HG02798 (cell line): Measurements from ENCODE around the gene CDH4.

ENCODE experiments used
- ATAC-seq: cut with Tn5 transposase; IDR thresholded peaks from one replicate; pipeline ENCODE4 v1.9.1; 2021; ENCODE audit warnings: mild to moderate bottlenecking; ENCODE audit not compliant: unreplicated experiment, poor library complexity

The CDH4 gene

DNA sequence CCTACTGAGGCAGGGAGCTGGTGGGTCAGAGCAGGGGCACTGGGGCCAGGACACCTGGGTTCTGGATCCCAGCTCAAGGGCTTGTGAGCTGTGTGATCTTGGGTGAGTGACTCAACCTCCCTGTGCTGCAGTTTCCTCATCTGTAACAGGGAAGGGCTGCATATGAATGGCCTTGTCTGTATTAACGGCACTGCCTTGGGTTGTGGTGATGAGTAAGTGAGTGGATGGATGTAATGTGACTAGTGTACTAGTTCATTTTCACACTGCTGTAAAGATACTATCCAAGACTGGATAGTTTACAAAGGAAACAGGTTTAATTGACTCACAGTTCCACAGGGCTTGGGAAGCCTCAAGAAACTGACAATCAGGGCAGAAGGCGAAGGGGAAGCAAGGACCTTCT lies 580.1 kb downstream of the CDH4 start:
- ATAC-seq, result no peak

DNA sequence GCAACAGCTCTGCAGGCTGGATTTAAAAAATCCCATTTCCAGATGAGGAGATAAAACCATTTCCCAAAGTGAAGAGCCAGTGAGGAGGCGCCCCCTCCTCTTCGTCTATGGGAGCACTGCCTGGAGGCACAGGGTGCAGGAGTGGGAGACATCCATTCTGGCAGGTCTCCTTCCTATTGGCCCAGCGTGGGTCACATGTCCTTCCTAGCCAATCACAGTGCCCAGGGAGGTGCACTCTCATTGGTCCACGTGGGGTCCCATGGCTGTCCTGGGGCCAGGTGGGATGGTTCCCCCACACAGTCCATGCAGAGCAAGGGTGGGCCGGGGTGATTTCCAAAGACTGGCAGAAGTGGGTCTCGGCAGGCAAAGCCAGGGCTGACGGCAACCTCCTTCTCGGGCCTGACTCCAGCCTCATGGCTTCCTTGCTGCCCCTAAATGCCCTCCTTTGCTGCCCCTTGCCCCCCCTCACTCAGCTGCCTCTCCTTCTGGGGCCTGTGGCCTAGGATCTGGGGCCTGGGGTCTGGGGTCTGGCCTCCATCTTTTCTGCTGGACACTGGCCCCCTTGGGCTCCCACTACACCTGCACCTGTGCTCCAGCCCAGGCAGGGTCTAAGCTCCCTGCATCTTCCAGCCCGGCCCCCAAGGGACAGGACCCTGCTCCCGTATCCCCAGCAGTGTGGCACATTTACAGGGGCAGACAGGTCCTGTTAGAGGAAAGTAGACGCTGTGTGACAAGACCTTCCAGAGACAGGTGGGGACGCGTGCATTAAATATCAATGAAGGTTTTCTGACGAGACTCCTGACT lies 581.9 kb downstream of the CDH4 start:
- ATAC-seq, result no peak

DNA sequence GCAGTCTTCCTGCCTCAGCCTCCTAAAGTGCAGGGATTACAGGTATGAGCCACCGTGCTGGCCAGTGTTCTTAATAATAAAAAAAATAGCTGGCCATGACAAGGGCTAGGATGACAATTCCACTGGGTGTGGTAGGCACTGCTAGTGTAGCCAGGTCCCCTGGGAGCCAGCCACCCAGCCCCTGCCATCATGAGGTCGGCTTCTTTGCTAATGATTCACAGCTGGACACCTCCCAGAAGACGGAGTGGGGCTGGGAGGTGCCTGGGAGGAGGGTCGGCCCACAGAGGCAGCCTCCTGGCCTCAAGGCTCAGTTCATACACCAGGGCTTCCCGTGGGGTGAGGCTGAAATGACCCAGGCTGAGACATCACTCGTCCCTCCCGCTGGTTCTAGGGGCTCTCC lies 583.2 kb downstream of the CDH4 start:
- ATAC-seq, result no peak

DNA sequence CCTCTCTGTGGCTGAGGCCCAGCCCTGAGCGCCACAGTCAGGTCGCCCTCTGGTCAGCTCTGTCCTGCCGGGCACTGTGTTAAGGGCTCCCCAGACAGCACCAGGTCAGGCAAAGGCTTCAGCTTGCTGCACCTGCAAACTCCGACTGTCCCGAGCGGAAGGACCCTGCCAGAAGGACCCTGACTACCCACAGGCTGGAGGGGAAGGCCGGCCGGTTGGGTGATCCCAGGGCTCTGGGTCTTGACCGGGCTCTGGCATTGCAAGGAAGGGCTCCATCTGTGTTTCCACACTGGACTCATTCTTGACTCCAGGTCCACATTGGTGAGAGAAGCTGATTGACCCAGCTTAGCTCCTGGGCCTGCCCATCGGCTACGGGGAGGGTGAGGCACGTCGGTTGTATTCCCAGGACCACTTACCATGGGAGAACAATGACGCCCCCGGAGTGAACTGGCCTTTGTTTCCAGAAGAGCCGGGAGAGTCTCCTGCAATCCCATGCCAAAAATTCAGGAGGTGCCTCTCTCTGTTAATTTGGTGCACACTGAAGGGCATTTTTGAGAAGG lies 583.8 kb downstream of the CDH4 start:
- no peak for ATAC-seq

DNA sequence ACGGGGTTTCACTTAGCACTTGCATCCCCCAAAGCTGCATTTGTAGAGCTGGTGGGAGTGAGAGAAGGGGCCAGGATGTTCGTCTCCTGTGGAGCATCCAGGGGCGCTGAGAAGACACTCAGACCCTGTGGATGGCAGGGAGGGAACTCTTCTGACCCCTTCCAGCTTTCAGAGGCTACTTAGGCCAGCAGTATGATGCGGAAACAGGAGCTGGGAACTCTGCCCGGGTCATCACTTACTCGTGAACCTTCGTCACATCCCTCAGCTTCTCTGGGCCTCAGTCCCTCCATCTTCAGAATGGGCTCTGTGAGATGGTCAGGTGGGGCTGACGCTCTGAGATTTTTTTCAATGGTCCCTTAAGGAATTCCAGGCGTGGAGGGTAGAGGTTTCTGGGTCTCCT lies 585.1 kb downstream of the CDH4 start:
- ATAC-seq, result no peak

DNA sequence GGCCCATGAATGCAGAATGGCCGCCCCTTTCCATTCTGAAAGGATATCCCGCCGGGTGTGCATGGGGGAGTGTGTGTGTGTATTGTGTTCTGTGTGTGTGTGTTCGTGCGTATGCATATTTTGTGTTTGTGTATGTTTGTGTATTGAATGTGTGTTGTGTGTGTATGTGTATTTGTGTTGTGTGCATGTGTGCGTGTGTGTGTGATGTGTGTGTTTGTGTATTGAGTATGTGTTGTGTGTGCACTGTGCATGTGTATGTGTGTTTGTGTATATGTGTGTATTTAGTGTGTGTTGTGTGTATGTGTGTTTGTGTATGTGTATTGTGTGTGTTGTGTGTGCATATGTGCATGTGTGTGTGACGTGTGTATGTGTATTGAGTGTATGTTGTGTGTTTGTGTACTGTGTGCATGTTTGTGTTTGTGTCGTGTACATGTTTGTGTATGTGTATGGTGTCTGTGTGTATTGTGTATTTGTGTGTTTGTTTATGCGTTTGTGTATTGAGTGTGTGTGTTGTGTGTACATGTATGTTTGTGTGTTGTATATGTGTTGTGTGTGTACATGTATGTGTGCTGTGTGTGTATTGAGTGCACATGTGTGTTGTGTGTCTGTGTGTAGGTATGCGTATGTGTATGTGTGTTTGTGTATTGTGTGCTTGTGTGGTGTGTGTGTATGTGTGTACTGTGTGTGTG lies 587.3 kb downstream of the CDH4 start:
- no peak for ATAC-seq

DNA sequence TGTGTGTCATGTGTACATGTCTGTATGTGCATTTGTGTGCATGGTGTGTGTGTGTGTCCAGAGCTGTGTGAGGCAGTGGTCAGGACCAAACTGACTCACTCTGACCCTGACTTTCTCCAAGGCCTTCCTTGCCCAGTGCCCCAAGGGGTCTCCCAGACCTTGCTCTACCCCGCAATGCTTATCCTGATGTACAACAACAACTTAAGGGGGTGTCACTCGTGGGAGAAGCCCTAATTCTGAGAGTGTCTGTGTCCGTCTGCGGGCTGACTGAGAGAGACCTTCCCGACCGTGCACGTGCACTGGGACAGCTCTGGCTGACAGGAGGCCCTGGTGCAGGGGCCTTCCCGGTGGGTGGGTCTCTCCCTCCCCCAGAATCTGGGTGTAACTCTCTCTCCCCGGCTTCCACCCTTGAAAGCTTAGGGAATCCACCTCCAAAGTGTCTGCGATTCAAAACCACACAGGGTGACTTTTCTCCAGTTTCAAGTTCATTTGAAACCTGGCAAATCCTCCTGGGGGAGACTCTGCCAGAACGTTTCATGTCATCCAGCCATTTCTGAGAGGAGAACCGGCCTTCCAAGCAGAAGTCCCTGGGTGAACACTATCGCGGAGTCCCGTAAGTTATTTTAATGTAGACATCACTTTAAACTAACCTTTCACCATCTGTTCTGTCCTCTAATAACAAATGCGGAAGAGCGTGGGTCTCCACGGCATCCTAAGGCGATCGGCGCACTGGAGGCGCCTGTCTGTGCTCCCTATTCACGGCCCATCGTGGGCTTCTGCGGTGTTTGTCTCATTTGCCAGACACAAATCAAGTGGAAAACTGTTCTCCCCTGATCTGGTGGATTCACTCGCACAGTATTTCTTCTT lies 588.1 kb downstream of the CDH4 start:
- no peak for ATAC-seq

DNA sequence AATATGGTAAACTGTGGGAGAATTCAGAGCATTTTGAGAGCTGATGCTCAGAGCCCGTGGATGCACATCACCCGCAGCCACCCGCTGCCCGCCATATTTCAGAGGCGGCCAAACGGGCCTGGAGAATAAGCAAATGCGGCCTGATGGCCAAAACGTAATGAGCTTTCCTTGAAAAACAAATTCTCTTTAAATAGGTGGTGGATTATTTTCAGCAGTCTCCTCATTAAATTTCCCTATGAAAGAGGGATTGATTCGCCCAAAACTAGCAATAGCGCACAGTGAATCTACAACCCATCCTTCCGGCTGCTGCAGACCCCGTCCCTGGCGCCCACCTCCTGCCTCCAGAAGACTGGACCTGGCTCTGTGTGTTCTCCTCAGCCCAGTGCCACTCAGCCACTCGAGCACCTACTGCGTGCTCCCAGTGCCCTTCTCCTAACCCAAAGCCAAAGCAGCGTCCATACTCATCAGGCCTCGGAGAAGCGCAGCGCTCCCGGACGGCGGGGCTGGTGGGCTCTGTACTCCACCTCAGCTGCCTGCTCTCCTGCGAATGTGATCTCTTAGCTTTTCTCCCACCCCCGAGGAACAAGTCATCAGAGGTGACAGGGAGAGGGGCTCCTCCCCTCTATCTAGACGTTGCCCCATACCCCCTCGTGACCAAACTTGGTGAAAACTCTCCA lies 588.9 kb downstream of the CDH4 start:
- ATAC-seq, result no peak

DNA sequence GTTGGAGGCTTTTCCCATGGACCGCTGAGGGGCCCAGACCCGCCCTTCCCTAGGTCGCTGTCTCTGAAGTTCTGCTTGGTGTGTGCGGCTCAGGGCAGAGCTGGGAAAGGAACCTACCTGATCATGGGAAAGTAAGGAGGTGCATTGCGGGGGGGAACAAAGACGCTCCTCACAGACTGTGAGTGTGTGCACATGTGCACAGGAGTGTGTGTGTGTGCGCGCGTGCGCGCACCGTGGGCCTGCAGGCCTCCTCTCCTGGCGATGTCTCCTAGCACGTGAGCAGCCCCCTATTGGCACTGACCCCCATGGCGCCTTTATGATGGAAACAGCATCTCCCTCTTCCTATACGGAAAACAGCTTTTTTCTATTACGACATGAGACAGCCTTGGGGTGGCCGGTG lies 589.5 kb downstream of the CDH4 start:
- no peak for ATAC-seq

DNA sequence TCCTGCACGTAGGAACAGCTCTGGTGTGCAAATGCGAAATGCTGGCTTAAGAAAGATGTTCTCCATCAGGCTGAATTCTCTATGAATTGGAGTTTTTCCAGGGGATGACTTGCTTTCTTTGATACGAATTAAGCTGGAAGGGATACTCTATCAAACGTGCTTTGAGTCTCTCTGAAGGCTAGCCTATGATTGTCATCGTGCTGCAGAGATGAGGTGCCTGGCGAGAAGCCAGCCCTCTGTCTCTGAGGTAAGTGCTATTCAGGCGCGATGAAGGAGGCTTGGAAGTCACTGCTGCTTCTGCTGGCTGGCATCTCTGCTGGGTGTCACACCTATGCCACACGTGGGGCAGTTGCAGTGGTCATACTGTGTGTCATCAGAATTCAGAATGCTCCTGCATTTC lies 589.9 kb downstream of the CDH4 start:
- no peak for ATAC-seq

DNA sequence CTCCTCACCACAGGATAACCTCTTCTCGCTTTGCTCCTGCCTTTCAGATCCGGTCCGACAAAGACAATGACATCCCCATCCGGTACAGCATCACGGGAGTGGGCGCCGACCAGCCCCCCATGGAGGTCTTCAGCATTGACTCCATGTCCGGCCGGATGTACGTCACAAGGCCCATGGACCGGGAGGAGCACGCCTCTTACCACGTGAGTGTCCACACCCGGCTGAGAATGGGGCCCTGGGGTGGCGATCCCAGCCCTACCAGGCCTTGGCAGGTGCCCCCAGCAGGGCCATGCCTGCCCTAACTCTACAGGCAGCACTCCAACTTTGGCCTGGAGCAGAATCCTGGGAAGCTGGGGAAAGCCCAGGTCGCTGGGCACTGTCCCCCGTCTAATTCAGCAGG lies 592.6 kb downstream of the CDH4 start:
- no peak for ATAC-seq

DNA sequence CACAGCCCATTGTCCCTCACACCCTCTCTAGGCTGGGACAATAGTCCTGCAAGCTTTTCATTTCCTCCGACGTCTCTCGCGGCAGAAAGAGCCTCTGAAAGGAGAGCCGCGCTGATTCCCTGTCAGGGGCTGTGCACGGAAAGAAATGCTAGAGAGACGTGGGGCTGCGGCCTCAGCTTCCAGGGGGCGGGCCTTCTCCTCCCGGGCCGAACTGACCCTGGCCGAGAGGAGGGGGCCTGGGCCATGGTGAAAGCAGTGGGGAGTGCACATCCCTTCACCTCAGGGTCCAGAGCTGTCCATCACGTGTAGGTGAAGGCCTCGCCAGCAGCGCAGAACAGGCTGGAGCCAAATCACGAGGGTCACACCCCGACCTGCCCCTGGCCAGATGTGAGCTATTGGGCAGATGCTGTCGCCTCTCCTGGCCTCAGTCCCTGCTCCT lies 593.2 kb downstream of the CDH4 start:
- no peak for ATAC-seq

DNA sequence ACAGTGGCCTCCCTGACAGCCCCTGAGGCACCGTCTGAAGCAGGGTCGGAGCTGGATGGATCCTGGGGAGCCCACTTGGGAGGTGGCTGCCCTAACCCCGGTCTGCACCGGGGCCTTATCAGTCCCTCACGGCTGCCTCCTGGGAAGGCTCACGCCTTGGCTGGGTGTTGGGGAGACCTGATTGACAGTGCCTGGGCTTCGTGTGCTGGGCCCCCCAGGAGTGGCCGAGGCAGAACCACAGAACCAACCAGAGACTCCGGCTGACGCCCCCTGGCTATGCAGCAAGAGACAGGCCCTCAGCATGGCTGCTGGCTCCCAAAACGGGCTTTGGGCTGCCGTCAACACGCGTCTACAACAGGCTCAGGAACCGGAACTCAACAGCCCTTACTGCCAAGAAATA lies 594.0 kb downstream of the CDH4 start:
- ATAC-seq, result no peak

DNA sequence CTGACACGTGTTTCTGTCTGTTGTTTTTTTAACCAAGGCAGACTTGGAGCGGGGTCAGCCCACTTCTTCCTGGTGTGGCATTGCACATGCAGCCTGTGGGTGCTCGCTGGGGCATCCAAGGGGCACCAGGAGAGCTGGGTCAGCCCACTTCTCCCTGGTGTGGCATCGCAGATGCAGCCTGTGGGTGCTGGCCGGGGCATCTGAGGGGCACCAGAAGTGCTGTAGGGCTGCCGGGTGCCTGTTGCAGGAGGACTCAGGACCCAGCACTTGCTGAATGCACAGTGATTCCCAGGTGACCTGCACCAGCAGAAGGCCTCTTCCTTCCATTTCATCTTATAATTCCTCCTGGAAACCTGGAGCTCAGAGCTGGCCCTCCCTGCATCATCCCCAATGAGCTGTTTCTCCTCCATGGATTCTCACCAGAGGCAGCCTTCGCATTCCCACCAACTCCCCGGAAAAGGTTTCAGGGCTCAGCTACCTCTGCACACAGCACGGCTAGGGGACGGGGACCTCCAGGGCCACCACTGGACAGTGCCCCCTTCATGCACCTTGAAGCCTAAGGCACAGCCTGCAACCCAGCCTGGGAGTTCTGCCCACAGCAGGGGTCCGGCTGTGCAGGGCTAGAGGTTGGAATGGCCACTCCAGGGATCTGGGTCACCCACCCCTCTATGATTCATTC lies 594.8 kb downstream of the CDH4 start:
- no peak for ATAC-seq

DNA sequence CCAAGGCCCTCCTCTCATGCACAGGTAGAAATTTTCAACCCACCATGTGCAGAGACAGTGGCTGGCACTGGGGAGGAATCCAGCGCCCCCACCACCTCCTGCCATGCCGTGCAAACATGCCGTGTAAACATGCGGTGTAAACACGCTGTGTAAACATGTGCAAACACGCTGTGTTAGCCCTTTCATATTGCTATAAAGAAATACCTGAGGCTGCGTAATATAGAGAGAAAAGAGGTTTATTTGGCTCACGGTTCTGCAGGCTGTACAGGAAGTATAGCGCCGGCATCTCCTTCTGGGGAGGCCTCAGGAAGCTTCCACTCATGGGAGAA lies 595.3 kb downstream of the CDH4 start:
- ATAC-seq, result no peak

DNA sequence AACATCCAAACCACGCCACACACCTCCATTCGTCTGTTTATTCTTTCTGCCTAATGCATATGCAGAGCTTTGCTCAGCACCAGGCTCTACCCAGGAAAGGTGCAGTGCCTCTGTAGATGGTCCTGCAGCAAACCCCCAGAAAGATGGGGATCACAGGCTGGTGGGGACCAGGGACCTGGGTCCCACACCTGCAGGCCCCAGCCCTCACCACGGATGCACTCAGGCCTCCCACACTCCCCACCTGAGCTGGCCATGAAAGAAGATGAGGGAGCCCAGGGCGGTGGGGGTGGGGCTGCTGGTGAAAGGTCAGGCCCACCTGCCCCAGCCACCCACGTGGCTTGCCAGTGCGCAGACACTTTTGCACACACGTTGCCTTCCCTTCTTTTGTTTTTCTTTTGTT lies 595.9 kb downstream of the CDH4 start:
- ATAC-seq, result no peak

DNA sequence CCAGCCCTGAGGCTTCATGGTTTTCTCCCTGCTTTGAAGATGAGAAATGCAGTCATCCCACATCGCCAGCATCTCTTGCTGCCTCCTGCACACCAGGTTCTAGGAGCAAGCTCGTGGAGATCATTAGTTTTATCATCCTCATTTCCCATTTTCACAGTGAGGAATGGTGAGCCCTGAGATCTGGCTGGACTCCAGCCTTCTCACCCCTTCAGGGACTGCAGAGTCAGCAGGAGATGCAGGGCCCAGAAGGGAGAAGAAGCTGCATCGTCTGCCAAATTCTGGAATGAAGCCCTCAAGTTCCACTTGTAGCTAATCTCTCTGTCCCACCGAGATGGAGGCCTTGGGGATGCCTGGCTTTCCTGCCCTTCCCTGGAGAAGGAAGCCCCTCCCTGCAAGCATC lies 596.8 kb downstream of the CDH4 start:
- no peak for ATAC-seq

DNA sequence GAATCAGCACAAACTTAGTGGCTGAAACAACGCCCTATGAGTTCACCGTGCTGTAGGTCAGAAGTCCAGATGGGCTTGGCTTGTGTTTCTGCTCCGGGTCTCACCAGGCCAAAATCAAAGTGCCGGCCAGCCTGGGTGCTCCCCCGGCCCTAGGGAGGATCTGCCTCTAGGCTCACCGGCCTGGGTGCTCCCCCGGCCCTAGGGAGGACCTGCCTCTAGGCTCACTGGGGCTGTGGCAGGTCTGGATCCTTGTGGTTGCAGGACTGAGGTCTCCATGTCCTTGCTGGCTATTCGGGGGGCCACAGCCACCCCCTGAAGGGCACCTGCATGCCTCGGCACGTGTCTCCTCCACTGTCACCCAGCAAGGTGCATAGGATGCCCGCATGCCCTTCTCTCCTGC lies 597.3 kb downstream of the CDH4 start:
- no peak for ATAC-seq

DNA sequence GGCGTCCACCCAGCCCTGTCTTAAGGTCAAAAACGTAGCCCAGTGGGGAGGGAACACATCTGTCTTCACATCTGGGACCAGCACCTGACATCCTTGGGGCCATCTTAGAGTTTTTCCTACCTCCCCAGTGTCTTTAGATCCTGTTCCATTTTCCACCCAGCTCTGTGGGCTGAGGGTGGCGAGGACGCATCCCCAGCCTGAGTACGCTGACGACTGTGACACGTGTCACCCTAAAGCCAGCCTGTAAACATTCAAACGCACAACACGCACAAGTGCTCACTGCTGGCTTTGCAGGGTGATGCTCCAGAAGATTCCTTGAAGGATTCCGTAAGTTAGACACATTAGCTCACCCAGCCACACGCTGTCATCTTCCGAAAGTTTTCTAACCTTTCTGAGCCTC lies 597.8 kb downstream of the CDH4 start:
- ATAC-seq, result no peak

DNA sequence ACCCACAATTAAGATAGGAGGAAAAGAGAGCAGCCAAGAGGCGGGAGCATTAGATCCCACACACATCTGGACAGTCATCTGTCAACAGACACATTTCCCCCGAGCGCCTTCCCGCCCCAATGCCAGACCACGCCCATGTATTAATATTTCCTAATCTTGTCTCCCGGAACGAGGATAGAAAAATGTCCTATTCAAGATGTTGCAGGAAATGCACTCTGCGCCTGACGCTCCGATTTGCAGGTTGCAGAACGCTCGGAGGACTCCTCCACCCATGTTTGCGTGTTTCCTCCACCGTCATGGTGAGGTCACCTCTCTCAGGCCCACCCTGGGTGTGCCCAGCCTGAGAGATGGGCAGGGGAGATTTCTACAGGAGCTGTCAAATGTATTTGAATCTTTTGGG lies 598.4 kb downstream of the CDH4 start:
- ATAC-seq, result no peak
